Activated CD4-positive, alpha-beta T cell treated with anti-CD3 and anti-CD28 coated beads for 36 hours (primary cell): ENCODE measurements around the gene STK4. TPM values are rescaled to one million over a fixed set of nuclear protein-coding genes. Genes with fewer than 3 reads are reported as not detected.

Experiments used
- ATAC-seq: fragments of 200-7000 bp; cut with Tn5 transposase; one replicate; pipeline ENCODE4 v1.10.0; 2021; ENCODE audit warnings: mild to moderate bottlenecking, moderate library complexity
- CTCF ChIA-PET: fragments of 350-600 bp; sonication (Branson Sonifier 250); formaldehyde crosslinking; loops from one replicate; lab custom pipeline; 2021; ENCODE audit warnings: antibody characterized with exemption; lab: Charles Lee
- POLR2A ChIA-PET: fragments of 350-600 bp; sonication (Branson Sonifier 250); formaldehyde crosslinking; loops from one replicate; lab custom pipeline; 2021; ENCODE audit warnings: antibody characterized with exemption, inconsistent platforms; lab: Charles Lee
- DNase-seq: peaks from one replicate; pipeline ENCODE4 v3.0.0-alpha.2; 2020
- H3K27ac Mint-ChIP-seq: one replicate; pipeline ENCODE4 v1.8.0; 2021; ENCODE audit warnings: mixed read lengths
- H3K27me3 Mint-ChIP-seq: one replicate; pipeline ENCODE4 v1.8.0; 2021; ENCODE audit warnings: mixed read lengths
- H3K36me3 Mint-ChIP-seq: one replicate; pipeline ENCODE4 v1.8.0; 2021; ENCODE audit warnings: low read depth, mixed read lengths
- H3K4me1 Mint-ChIP-seq: one replicate; pipeline ENCODE4 v1.8.0; 2021; ENCODE audit warnings: mixed read lengths
- H3K4me3 Mint-ChIP-seq: one replicate; pipeline ENCODE4 v1.8.0; 2021; ENCODE audit warnings: mild to moderate bottlenecking, moderate library complexity, mixed read lengths
- H3K9me3 Mint-ChIP-seq: one replicate; pipeline ENCODE4 v1.8.0; 2021; ENCODE audit warnings: low read depth, mixed read lengths
- intact Hi-C, 2 experiments: fragments of 100-400 bp; cut with DNase I in 1 of 2; cut with micrococcal nuclease in 1 of 2; formaldehyde crosslinking; loops; one replicate each; pipeline versions ENCODE4 v1.14.2 to v1.15.1; 2022 to 2024; cut with DNase I, micrococcal nuclease
- total RNA-seq, 2 experiments: library from RNA; stranded (reverse); gene quantifications; one replicate each; pipeline ENCODE4 v1.2.3, GENCODE V29; 2021

The STK4 gene
- total RNA-seq, 2 experiments from 2014 or later: 156 to 164 TPM

DNA sequence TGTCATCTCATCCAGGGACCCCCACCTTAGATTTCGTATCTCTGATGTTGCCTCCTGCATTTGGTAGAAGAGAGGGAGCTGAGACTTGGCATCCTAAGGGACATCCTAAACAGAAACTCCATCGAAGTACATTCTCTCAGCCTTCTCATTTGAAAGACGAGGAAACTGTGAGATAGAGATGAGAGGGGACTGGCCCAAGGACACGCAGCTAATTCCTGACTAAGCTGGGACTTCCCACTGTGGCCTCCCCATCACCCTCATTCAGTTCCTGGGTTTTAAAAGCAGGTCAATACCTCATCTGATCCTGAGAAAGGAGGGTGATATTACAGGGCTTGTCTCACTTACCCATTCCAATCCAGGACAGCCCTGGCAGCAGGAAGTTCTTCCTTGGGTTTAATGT is 149.5 kb downstream of the STK4 start:
- ChIA-PET POLR2A (interaction anchor here (0.5 kb wide), 1 partner anchor 232 kb away, joined by 3 read pairs; no protein-coding TSS in a partner anchor), CTCF (interaction anchor here (0.6 to 1.8 kb wide), 6 partner anchors 9 to 438 kb away, joined by 3 to 10 read pairs (median 4); no protein-coding TSS in a partner anchor)
- intact Hi-C loops: no loop called here
- H3K4me3 Mint-ChIP-seq: no peak overlapping the region
- no peaks in the 10 kb centered on the region for H3K36me3 Mint-ChIP-seq
- DNase-seq (no peak), ATAC-seq (peak; percentile 55)
- no peak overlapping the region for H3K27ac Mint-ChIP-seq
- peaks cover 4% of the 10 kb centered on the region for H3K4me1 Mint-ChIP-seq
- peaks cover 6% of the 10 kb centered on the region for H3K27me3 Mint-ChIP-seq
- H3K9me3 Mint-ChIP-seq: no peaks in the 10 kb centered on the region

DNA sequence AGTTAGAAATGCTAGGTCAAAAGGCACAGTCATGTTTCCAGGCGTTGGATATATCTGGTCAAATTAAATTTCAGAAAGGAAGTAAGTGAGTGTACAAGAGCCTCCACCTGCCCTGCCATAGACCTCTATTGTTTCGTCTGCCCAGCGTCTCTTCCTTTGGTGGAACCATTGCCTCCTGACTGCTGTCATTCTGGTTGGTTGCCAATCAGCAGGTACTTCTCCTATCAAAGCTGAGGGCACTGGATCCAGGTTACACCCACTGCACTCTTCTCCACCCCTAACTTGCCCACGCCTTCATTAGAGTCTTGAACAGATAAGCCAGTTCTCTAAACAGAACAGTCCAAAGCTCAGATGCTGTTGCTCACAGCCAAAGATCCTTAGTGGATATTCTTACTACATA is 151.3 kb downstream of the STK4 start:
- DNase-seq (no peak), ATAC-seq (no peak)
- Mint-ChIP-seq H3K9me3 (no peaks in the 10 kb centered on the region), H3K4me3 (no peak overlapping the region), H3K4me1 (peaks cover 4% of the 10 kb centered on the region), H3K27me3 (peaks cover 11% of the 10 kb centered on the region), H3K36me3 (no peaks in the 10 kb centered on the region), H3K27ac (no peak overlapping the region)
- intact Hi-C loops: no loop called here
- ChIA-PET CTCF (interaction anchor here (1.8 to 2.0 kb wide), 2 partner anchors 12 to 176 kb away, joined by 5 to 10 read pairs; no protein-coding TSS in a partner anchor), POLR2A (no interaction called here)

DNA sequence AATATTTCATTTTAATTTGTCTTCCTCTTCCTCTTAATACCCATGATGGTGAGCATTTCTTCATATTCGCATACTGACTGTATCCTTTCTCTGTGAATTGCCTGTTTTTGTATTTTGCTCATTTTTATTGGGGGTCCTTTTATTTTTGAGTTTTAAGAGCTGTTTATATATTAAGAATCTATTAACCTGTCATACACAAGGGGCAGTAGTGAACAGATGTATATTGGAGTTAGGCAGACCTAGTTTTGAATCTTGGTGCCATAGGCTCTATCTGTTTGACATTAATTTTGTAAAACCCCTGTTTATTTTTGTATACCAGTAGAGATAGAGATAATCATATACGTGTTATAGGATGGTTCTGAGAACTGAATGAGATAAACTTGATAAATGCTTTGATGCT is 151.7 kb downstream of the STK4 start:
- Mint-ChIP-seq H3K27me3 (peaks cover 12% of the 10 kb centered on the region), H3K36me3 (no peaks in the 10 kb centered on the region), H3K4me3 (no peak overlapping the region), H3K4me1 (peaks cover 4% of the 10 kb centered on the region), H3K27ac (no peak overlapping the region), H3K9me3 (no peaks in the 10 kb centered on the region)
- ChIA-PET CTCF (interaction anchor here (2.0 kb wide), 1 partner anchor 12 kb away, joined by 5 read pairs; no protein-coding TSS in a partner anchor), POLR2A (no interaction called here)
- no peak for ATAC-seq
- no peak for DNase-seq
- intact Hi-C loops: no loop called here

DNA sequence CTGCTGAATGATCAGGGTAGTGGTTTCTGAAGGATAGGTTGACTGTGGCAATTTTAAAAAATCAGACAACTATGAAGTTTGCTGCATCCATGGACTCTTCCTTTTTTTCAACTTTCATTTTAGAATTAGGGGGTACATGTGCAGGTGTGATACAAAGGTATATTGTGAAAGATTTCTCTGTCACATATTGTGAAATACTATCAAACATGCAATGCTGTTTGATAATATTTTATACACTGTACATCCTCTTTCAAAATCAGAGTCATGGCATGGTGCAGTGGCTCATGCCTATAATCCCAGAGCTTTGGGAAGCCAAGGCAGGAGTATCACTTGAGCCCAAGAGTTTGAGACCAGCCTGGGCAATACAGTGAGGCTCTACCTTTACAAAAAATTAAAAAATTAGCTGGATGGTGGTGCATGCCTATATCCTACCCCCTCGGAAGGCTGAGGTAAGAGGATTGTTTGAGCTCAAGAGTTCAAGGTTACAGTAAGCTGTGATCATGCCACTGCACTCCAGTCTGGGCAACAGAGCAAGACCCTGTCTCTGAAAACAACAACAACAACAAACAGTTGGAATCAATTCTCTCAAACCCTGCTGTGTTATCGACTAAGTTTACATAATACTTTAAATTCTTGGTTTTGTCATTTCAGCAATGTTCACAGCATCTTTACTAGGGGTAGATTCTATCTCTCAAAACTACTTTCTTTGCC is 153.4 kb downstream of the STK4 start:
- no peak for DNase-seq
- ChIA-PET POLR2A (interaction anchor here (0.9 kb wide), 1 partner anchor 22 kb away, joined by 5 read pairs; no protein-coding TSS in a partner anchor), CTCF (interaction anchor here (1.1 kb wide), 1 partner anchor 174 kb away, joined by 4 read pairs; no protein-coding TSS in a partner anchor)
- Mint-ChIP-seq H3K36me3 (no peaks in the 10 kb centered on the region), H3K27ac (no peak overlapping the region), H3K4me1 (peaks cover 4% of the 10 kb centered on the region), H3K27me3 (peaks cover 15% of the 10 kb centered on the region), H3K9me3 (no peaks in the 10 kb centered on the region), H3K4me3 (no peak overlapping the region)
- intact Hi-C loops: no loop called here
- no peak for ATAC-seq

DNA sequence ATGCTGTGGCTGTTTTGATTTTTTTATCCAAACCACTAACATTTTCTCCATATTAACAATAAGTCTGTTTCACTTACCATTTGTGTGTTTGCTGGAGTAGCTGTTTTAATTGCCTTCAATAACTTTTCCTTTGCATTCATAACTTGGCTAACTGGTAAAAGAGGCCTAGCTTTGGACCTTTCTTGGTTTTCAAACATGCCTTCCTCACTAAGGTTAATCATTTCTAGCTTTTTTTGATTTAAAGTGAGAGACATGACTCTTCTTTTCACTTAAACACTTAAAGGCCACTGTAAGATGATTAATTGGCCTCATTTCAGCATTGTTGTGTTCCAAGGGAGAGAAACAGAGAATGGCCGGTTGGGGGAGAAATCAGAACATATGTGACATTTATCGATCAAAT is 155.1 kb downstream of the STK4 start:
- Mint-ChIP-seq H3K4me3 (no peak overlapping the region), H3K27ac (no peak overlapping the region), H3K36me3 (no peaks in the 10 kb centered on the region), H3K9me3 (no peaks in the 10 kb centered on the region), H3K4me1 (no peaks in the 10 kb centered on the region), H3K27me3 (peaks cover 15% of the 10 kb centered on the region)
- CTCF ChIA-PET: interaction anchor here (0.6 to 2.4 kb wide), 5 partner anchors 10 to 325 kb away, joined by 3 to 25 read pairs (median 3); no protein-coding TSS in a partner anchor
- POLR2A ChIA-PET: no interaction called here
- DNase-seq (no peak), ATAC-seq (no peak)
- intact Hi-C loops: no loop called here

DNA sequence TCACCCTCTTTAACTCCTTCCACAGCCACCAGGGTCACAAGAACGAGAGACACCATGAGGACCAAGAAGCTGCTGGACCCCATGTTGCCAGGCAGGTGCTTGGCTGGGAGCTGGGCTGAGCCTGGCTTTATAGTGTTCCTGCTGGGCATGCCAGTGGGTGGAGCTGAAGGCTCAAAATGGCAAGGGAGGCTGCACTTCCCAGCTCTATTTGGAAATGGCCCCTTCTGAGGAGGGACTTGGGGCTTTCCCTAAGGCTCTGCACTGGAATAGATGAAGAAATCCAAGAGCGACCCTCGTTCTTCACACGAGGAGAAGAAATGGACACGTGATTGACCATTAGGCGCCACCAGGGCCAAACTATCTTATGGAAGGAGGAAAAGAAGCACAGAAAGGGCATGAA is 158.1 kb downstream of the STK4 start, which contains the start of gene WFDC12:
WFDC12 (minus strand) TSS at position 101 of the 400 bp plus-strand sequence; CDS start at position 83, 18 bp downstream.
- ChIA-PET POLR2A (no interaction called here), CTCF (interaction anchor here (0.9 to 1.4 kb wide), 2 partner anchors 15 to 253 kb away, joined by 3 to 4 read pairs; no protein-coding TSS in a partner anchor)
- H3K4me3 Mint-ChIP-seq: no peak within 1 kb of the TSS
- no peaks in the 10 kb centered on the region for H3K4me1 Mint-ChIP-seq
- peaks cover 14% of the 10 kb centered on the region for H3K27me3 Mint-ChIP-seq
- H3K36me3 Mint-ChIP-seq: no peaks in the 10 kb centered on the region
- DNase-seq: no peak
- intact Hi-C loops: no loop called here
- H3K27ac Mint-ChIP-seq: no peak within 1 kb of the TSS
- H3K9me3 Mint-ChIP-seq: no peaks in the 10 kb centered on the region
- ATAC-seq: no peak

DNA sequence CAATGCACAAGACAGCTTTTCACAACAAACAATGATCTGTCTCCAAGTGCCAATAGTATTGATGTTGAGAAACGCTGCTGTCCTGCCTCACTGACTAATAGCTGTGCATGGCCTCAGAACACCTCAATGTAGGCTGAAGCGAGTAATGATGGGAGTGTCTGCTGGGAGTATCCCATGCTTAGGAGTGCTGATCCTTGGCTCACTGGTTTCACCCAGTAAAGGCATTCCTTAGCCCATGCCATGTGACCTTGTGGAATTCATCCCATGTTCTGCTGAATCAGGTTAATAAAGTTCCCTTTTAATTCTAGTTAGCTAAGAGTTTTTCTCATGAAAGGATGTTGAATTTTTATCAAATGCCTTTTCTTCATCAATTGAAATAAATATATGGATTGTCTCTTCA is 161.8 kb downstream of the STK4 start:
- Mint-ChIP-seq H3K4me1 (no peaks in the 10 kb centered on the region), H3K36me3 (no peaks in the 10 kb centered on the region), H3K27me3 (peaks cover 25% of the 10 kb centered on the region), H3K9me3 (no peaks in the 10 kb centered on the region), H3K27ac (no peak overlapping the region), H3K4me3 (no peak overlapping the region)
- DNase-seq: no peak
- intact Hi-C loops: no loop called here
- no peak for ATAC-seq
- ChIA-PET CTCF (interaction anchor here (1.0 kb wide), 2 partner anchors 18 to 31 kb away, joined by 3 read pairs; no protein-coding TSS in a partner anchor), POLR2A (no interaction called here)

Other genes starting within 250 kb of the STK4 start
- 1 to 10 TPM; 1.1 to 1.4 TPM for gene KCNK15, start 220.6 kb upstream of the STK4 start, total RNA-seq
- not detected for gene RIMS4, start 156.0 kb upstream of the STK4 start, total RNA-seq
- gene YWHAB, start 80.8 kb upstream of the STK4 start, total RNA-seq: 100 to 1,000 TPM; 273 to 326 TPM
- 10 to 100 TPM; 61.7 to 71.3 TPM for gene PABPC1L, start 56.5 kb upstream of the STK4 start, total RNA-seq
- 10 to 100 TPM; 56.5 to 61.2 TPM for gene TOMM34, start 6.1 kb upstream of the STK4 start, total RNA-seq
- under 1 TPM; 0.66 to 0.79 TPM for gene KCNS1, start 134.6 kb downstream of the STK4 start, total RNA-seq
- gene WFDC5, start 148.7 kb downstream of the STK4 start, total RNA-seq: under 1 TPM; 0.23 TPM
- not detected for gene WFDC12, start 158.0 kb downstream of the STK4 start, total RNA-seq
- gene PI3, start 208.4 kb downstream of the STK4 start, total RNA-seq: not detected
- not detected for gene SEMG1, start 240.5 kb downstream of the STK4 start, total RNA-seq